Hepatocyte (in vitro differentiated cells): ENCODE data around the gene TSPAN4. TPM values are rescaled to one million over a fixed set of nuclear protein-coding genes. Genes with fewer than 3 reads are reported as not detected.
A peak's percentile ranks its signal among the peaks of the same experiment; 100 is the strongest.

Experiments used
- DNase-seq: peaks from one replicate; pipeline ENCODE4 v3.0.0-alpha.2; 2016; ENCODE audit warnings: low spot score
- H2AFZ ChIP-seq: fragments of 200-600 bp; sonication (generic); 2 replicates; pipeline ENCODE4 v1.6.0; 2016; ENCODE audit warnings: antibody characterized with exemption, mild to moderate bottlenecking
- H3K27ac ChIP-seq: fragments of 200-600 bp; sonication (generic); 2 replicates; pipeline ENCODE4 v1.5.1; 2016; ENCODE audit warnings: mild to moderate bottlenecking
- H3K27me3 ChIP-seq: fragments of 200-600 bp; sonication (generic); 2 replicates; pipeline ENCODE4 v1.6.1; 2016
- H3K36me3 ChIP-seq: fragments of 200-600 bp; sonication (generic); replicated peaks from 2 replicates; pipeline ENCODE4 v1.5.1; 2016; ENCODE audit warnings: low read depth; ENCODE audit not compliant: insufficient read depth
- H3K4me1 ChIP-seq: fragments of 200-600 bp; sonication (generic); 2 replicates; pipeline ENCODE4 v1.5.1; 2016; ENCODE audit warnings: mild to moderate bottlenecking, moderate library complexity; ENCODE audit not compliant: insufficient read depth
- H3K4me2 ChIP-seq: fragments of 200-600 bp; sonication (generic); 2 replicates; pipeline ENCODE4 v1.6.0; 2016
- H3K4me3 ChIP-seq: fragments of 200-600 bp; sonication (generic); 2 replicates; pipeline ENCODE4 v1.5.1; 2016; ENCODE audit warnings: mild to moderate bottlenecking
- H3K79me2 ChIP-seq: fragments of 200-600 bp; sonication (generic); 2 replicates; pipeline ENCODE4 v1.6.0; 2017; ENCODE audit warnings: mild to moderate bottlenecking
- H3K9me2 ChIP-seq: fragments of 200-600 bp; sonication (generic); replicated peaks from 2 replicates; pipeline ENCODE4 v1.6.0; 2017; ENCODE audit warnings: mild to moderate bottlenecking; ENCODE audit not compliant: insufficient read depth
- H3K9me3 ChIP-seq: fragments of 200-600 bp; sonication (generic); 2 replicates; pipeline ENCODE4 v1.5.1; 2016; ENCODE audit warnings: low read depth, mild to moderate bottlenecking
- H4K20me1 ChIP-seq: fragments of 200-600 bp; sonication (generic); 2 replicates; pipeline ENCODE4 v1.6.0; 2016; ENCODE audit warnings: mild to moderate bottlenecking; ENCODE audit not compliant: insufficient read depth, poor library complexity, severe bottlenecking
- EZH2 ChIP-seq: fragments of 200-600 bp; sonication (generic); IDR thresholded peaks from 2 replicates; pipeline ENCODE4 v1.6.1; 2016; ENCODE audit warnings: antibody characterized with exemption, mild to moderate bottlenecking, borderline replicate concordance
- EZH2phosphoT487 ChIP-seq: fragments of 200-600 bp; sonication (generic); IDR thresholded peaks from one replicate; pipeline ENCODE4 v1.6.1; 2018; ENCODE audit warnings: antibody characterized with exemption, mild to moderate bottlenecking, low read depth, moderate library complexity; ENCODE audit not compliant: unreplicated experiment, severe bottlenecking
- WGBS: methylation state at CpG from one replicate; pipeline ENCODE4 v1.1.6; 2016; ENCODE audit warnings: low lambda C conversion rate; ENCODE audit errors: missing lambda C conversion rate; 5-methylcytosine and 5-hydroxymethylcytosine counted together
- polyA plus RNA-seq: library from polyadenylated mRNA; unstranded; fragments of >200 nt; fragmentation: Nextera tagmentation; extraction: Ambion mirVana; gene quantifications from 2 replicates; pipeline ENCODE4 v1.2.1, GENCODE V29; 2016
- total RNA-seq: library from RNA; depleted of rRNA; stranded (reverse); fragments of >200 nt; gene quantifications from 2 replicates; pipeline ENCODE4 v1.2.3, GENCODE V29; 2014
- TF ChIP-seq, protein P1 (sequence below): fragments of 200-600 bp; sonication (generic); IDR thresholded peaks from 2 replicates; pipeline ENCODE4 v1.5.1; 2016; ENCODE audit warnings: antibody characterized with exemption, mild to moderate bottlenecking; ENCODE audit not compliant: poor library complexity

Gene TSPAN4
- total and polyA plus RNA-seq, 2 experiments from 2014 or later: 82.8 to 148 TPM

DNA sequence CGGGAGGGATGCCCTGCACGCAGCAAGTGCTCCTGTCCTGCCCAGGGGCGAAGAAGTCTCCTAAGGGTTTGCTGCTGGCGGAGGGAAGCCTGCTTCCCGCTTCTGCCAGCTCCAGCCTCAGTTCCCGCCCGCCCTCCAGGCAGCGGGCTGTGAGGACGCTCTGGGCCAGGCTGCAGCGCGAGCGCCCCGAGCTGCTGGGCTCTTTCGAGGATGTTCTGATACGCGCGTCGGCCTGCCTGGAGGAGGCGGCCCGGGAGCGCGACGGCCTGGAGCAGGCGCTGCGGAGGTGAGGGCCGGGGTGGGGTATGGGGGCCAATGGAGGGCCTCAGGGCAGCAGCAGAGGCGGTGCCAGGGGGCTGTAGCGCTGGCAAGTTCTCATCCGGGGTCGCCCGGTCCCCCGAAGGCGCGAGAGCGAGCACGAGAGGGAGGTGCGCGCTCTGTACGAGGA is 12.8 kb upstream of the TSPAN4 start:
- H4K20me1 ChIP-seq: peaks cover 15% of the 10 kb centered on the region
- peaks cover 59% of the 10 kb centered on the region for H3K4me1 ChIP-seq
- no peak overlapping the region for H2AFZ ChIP-seq
- H3K4me2 ChIP-seq: peak overlapping the region; percentile 97
- H3K9me2 ChIP-seq: no peaks in the 10 kb centered on the region
- no peak overlapping the region for H3K4me3 ChIP-seq
- WGBS: 5% methylated on average over 36 of the region's 39 CpGs
- H3K27ac ChIP-seq: no peak overlapping the region
- H3K27me3 ChIP-seq: peaks cover 21% of the 10 kb centered on the region
- no peak for TF ChIP-seq EZH2
- no peak for TF ChIP-seq EZH2phosphoT487
- TF ChIP-seq, protein P1, sequence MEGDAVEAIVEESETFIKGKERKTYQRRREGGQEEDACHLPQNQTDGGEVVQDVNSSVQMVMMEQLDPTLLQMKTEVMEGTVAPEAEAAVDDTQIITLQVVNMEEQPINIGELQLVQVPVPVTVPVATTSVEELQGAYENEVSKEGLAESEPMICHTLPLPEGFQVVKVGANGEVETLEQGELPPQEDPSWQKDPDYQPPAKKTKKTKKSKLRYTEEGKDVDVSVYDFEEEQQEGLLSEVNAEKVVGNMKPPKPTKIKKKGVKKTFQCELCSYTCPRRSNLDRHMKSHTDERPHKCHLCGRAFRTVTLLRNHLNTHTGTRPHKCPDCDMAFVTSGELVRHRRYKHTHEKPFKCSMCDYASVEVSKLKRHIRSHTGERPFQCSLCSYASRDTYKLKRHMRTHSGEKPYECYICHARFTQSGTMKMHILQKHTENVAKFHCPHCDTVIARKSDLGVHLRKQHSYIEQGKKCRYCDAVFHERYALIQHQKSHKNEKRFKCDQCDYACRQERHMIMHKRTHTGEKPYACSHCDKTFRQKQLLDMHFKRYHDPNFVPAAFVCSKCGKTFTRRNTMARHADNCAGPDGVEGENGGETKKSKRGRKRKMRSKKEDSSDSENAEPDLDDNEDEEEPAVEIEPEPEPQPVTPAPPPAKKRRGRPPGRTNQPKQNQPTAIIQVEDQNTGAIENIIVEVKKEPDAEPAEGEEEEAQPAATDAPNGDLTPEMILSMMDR: no peak
- H3K79me2 ChIP-seq: peaks cover 17% of the 10 kb centered on the region
- no peaks in the 10 kb centered on the region for H3K36me3 ChIP-seq
- DNase-seq: no peak
- no peaks in the 10 kb centered on the region for H3K9me3 ChIP-seq

DNA sequence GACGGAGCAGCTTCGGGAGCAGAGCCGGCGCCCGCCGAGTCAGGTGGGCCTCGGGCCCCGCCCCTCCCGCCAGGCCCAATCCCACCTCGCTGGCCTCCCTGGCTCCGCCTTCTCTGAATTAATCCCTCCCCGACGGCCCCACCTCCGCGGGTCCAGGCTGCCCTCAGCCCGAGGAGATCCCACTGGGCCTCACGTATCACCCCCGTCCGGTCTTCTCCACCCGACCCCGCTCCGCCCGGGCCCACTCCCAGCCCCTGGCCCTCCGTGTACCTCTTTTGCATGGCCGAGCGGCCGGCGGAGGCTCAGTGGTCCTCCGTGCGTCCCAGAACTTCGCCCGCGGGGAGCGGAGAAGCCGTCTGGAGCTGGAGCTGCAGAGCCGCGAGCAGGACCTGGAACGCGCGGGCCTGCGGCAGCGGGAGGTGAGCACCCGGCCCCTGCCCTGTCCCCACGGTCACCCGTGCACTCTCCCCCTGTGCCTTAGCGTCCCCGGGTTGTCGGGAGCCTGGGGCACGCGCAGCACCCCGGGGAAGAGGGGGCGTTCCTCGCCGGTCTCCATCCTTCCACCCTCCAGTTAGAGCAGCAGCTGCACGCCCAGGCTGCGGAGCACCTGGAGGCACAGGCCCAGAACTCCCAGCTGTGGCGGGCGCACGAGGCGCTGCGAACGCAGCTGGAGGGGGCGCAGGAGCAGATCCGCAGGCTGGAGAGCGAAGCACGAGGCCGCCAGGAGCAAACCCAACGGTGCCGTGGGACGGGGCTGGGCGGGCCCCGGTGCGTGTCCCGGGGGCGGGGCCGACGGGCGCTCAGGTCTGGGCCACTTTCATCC is 12.1 kb upstream of the TSPAN4 start:
- peaks cover 17% of the 10 kb centered on the region for H4K20me1 ChIP-seq
- no peaks in the 10 kb centered on the region for H3K9me3 ChIP-seq
- peaks cover 22% of the 10 kb centered on the region for H3K79me2 ChIP-seq
- TF ChIP-seq, protein P1: no peak
- peak; percentile 45 for TF ChIP-seq EZH2
- H3K27ac ChIP-seq: no peak overlapping the region
- 5% methylated on average over 48 of the region's 78 CpGs for WGBS
- H3K27me3 ChIP-seq: peaks cover 21% of the 10 kb centered on the region
- peaks cover 61% of the 10 kb centered on the region for H3K4me1 ChIP-seq
- no peak overlapping the region for H2AFZ ChIP-seq
- H3K36me3 ChIP-seq: no peaks in the 10 kb centered on the region
- no peak overlapping the region for H3K4me3 ChIP-seq
- peak overlapping the region; percentile 97 for H3K4me2 ChIP-seq
- H3K9me2 ChIP-seq: no peaks in the 10 kb centered on the region
- peak; percentile 90 for DNase-seq

DNA sequence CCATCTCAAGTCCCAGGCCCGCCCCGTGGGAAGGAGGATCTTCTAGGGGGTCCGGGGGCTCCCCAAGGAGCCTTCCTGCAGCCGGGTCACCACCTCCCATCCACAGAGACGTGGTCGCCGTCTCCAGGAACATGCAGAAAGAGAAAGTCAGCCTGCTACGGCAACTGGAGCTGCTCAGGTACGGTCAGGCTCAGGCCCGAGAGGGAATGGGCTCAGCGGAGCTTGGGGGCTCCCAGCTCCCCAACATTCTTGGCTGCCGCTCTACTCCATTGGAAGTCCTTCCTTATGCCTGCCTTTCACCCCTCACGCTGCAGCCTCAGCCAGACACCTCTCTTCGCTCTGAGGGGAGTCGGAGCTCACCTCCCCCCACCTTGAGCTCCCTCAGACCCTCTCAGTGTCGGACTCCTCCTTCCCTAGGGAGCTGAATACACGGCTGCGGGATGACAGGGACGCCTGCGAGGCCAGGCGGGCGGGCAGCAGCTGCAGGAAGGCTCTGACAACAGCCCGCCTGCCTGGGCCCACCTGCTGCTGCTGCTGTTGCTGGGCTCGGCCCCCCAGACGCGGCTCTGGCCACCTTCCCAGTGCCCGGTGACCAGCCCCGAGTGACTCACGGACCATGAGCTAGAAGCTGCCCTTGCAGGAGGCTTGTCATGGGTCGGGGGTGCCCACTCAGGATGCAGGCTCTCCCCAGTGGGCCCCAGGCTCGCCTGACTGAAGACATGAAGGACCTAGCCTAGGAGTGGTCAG is 11.4 kb upstream of the TSPAN4 start:
- H3K36me3 ChIP-seq: no peaks in the 10 kb centered on the region
- no peak for TF ChIP-seq EZH2
- TF ChIP-seq EZH2phosphoT487: no peak
- TF ChIP-seq, protein P1: no peak
- no peak overlapping the region for H3K4me3 ChIP-seq
- H2AFZ ChIP-seq: no peak overlapping the region
- DNase-seq: no peak
- H3K4me2 ChIP-seq: peak overlapping the region; percentile 97
- no peak overlapping the region for H3K27ac ChIP-seq
- H3K4me1 ChIP-seq: peaks cover 58% of the 10 kb centered on the region
- H3K9me3 ChIP-seq: no peaks in the 10 kb centered on the region
- peaks cover 20% of the 10 kb centered on the region for H4K20me1 ChIP-seq
- 54% methylated on average over 30 of the region's 31 CpGs for WGBS
- H3K79me2 ChIP-seq: peaks cover 28% of the 10 kb centered on the region
- H3K9me2 ChIP-seq: no peaks in the 10 kb centered on the region
- H3K27me3 ChIP-seq: peaks cover 16% of the 10 kb centered on the region
